ENCODE data around the gene PCBP3. TPM values are rescaled to one million over a fixed set of nuclear protein-coding genes. Genes with fewer than 3 reads are reported as not detected.
A peak's percentile ranks its signal among the peaks of the same experiment; 100 is the strongest.

The PCBP3 gene
- total and polyA plus RNA-seq, 2 donors from 2014 or later, result 2.3 to 5.4 TPM

- DNase-seq (peak; percentile 36 to 81 (median 66)), FAIRE-seq (no peak)
- H3K36me3 ChIP-seq (ENCODE audit: control insufficient read depth in 2 of 3, insufficient read depth in 3 of 3, low read length in 3 of 3), result peaks cover 2 to 22% (median 4%) of the 10 kb centered on the region in 3 donors
- intact Hi-C loops (cut with DNase I), result no loop called here
- no peaks in the 10 kb centered on the region for H3K9me3 ChIP-seq (ENCODE audit: control insufficient read depth in 2 of 3, insufficient read depth in 1 of 3, low read length in 3 of 3)
- peaks cover 5% of the 10 kb centered on the region for H3K27me3 ChIP-seq (ENCODE audit: control insufficient read depth, insufficient read depth, low read length)
- H3K4me3 ChIP-seq (ENCODE audit: low read length in 3 of 3), result peak overlapping the region; percentile 31 to 69 (median 66)
- no peak for TF ChIP-seq CTCF (IDR thresholded peaks at IDR 0.05; ENCODE audit: borderline replicate concordance, extremely low read depth, insufficient read depth)
- H3K4me1 ChIP-seq (ENCODE audit: control insufficient read depth in 2 of 3, insufficient read depth in 2 of 3, low read depth in 1 of 3, low read length in 3 of 3), result peaks cover 0 to 11% (median 4%) of the 10 kb centered on the region in 3 donors
- H3K27ac ChIP-seq (ENCODE audit: low read depth in 2 of 2, low read length in 2 of 2), result peak overlapping the region; percentile 23 to 57
- H3K9ac ChIP-seq (ENCODE audit: low read length in 3 of 3), result peak overlapping the region in 2 of 3 donors; percentile 64 to 67
Observed at GRCh38 chr21:45982758-45983648, 339.5 kb downstream of the PCBP3 start.

GRCh38 chr21:45983649-45983965, 340.1 kb downstream of the PCBP3 start:
- Histone ChIP-seq H3K9ac (ENCODE audit: low read length in 3 of 3) (no peak overlapping the region), H3K9me3 (ENCODE audit: control insufficient read depth in 2 of 3, insufficient read depth in 1 of 3, low read length in 3 of 3) (no peaks in the 10 kb centered on the region), H3K27ac (ENCODE audit: low read depth in 2 of 2, low read length in 2 of 2) (no peak overlapping the region), H3K4me1 (ENCODE audit: control insufficient read depth in 2 of 3, insufficient read depth in 2 of 3, low read depth in 1 of 3, low read length in 3 of 3) (peaks cover 0 to 11% (median 4%) of the 10 kb centered on the region in 3 donors), H3K4me3 (ENCODE audit: low read length in 3 of 3) (peak overlapping the region in 1 of 3 donors; percentile 69), H3K27me3 (ENCODE audit: control insufficient read depth, insufficient read depth, low read length) (peaks cover 5% of the 10 kb centered on the region), H3K36me3 (ENCODE audit: control insufficient read depth in 2 of 3, insufficient read depth in 3 of 3, low read length in 3 of 3) (peaks cover 2 to 22% (median 4%) of the 10 kb centered on the region in 3 donors)
- intact Hi-C loops (cut with DNase I), result no loop called here
- FAIRE-seq, result no peak
- DNase-seq, result peak in 1 of 5 donors; percentile 66
- no peak for TF ChIP-seq CTCF (IDR thresholded peaks at IDR 0.05; ENCODE audit: borderline replicate concordance, extremely low read depth, insufficient read depth)

GRCh38 chr21:45983981-45984551, 340.5 kb downstream of the PCBP3 start:
- intact Hi-C loops (cut with DNase I), result no loop called here
- Histone ChIP-seq H3K4me3 (ENCODE audit: low read length in 3 of 3) (no peak overlapping the region), H3K9ac (ENCODE audit: low read length in 3 of 3) (no peak overlapping the region), H3K36me3 (ENCODE audit: control insufficient read depth in 2 of 3, insufficient read depth in 3 of 3, low read length in 3 of 3) (peaks cover 2 to 22% (median 4%) of the 10 kb centered on the region in 3 donors), H3K27me3 (ENCODE audit: control insufficient read depth, insufficient read depth, low read length) (peaks cover 5% of the 10 kb centered on the region), H3K27ac (ENCODE audit: low read depth in 2 of 2, low read length in 2 of 2) (no peak overlapping the region), H3K4me1 (ENCODE audit: control insufficient read depth in 2 of 3, insufficient read depth in 2 of 3, low read depth in 1 of 3, low read length in 3 of 3) (peaks cover 0 to 11% (median 4%) of the 10 kb centered on the region in 3 donors), H3K9me3 (ENCODE audit: control insufficient read depth in 2 of 3, insufficient read depth in 1 of 3, low read length in 3 of 3) (no peaks in the 10 kb centered on the region)
- no peak for TF ChIP-seq CTCF (IDR thresholded peaks at IDR 0.05; ENCODE audit: borderline replicate concordance, extremely low read depth, insufficient read depth)
- FAIRE-seq, result no peak
- DNase-seq, result peak in 1 of 5 donors; percentile 78

All from kidney (tissue), 14 donors.